ENCODE data around the gene SRMS.

Gene SRMS

GRCh38 chr20:63555661-63556381, 8.3 kb upstream of the SRMS start:
- H3K4me3 ChIP-seq (ENCODE audit: low read depth, low read length), result no peak overlapping the region

GRCh38 chr20:63554361-63555278, 7.1 kb upstream of the SRMS start:
- Histone ChIP-seq H2AFZ (ENCODE audit: low read length, unreplicated experiment) (no peak overlapping the region), H3K4me3 (ENCODE audit: low read depth, low read length) (peak overlapping the region; percentile 70), H3K36me3 (ENCODE audit: insufficient read depth, low read length) (peaks cover 5% of the 10 kb centered on the region; the same call in 1 of the 2 replicates), H3K79me2 (ENCODE audit: control insufficient read depth, insufficient read depth, low read length, unreplicated experiment) (no peaks in the 10 kb centered on the region), H3K27ac (ENCODE audit: low read depth, low read length) (no peak overlapping the region), H3K27me3 (ENCODE audit: insufficient read depth, low read length) (no peaks in the 10 kb centered on the region), H3K4me1 (ENCODE audit: control insufficient read depth, insufficient read depth, low read length, unreplicated experiment) (peaks cover 3% of the 10 kb centered on the region)

More at GRCh38 chr20:63555661-63556381, 8.3 kb upstream of the SRMS start:
- Histone ChIP-seq H2AFZ (ENCODE audit: low read length, unreplicated experiment) (no peak overlapping the region), H3K36me3 (ENCODE audit: insufficient read depth, low read length) (peaks cover 17% of the 10 kb centered on the region), H3K79me2 (ENCODE audit: control insufficient read depth, insufficient read depth, low read length, unreplicated experiment) (no peaks in the 10 kb centered on the region), H3K27ac (ENCODE audit: low read depth, low read length) (no peak overlapping the region), H3K4me1 (ENCODE audit: control insufficient read depth, insufficient read depth, low read length, unreplicated experiment) (peaks cover 3% of the 10 kb centered on the region), H3K27me3 (ENCODE audit: insufficient read depth, low read length) (no peaks in the 10 kb centered on the region)

GRCh38 chr20:63553933-63554290, 6.4 kb upstream of the SRMS start, which contains the start of gene FNDC11:
Gene FNDC11, plus strand, starts transcription at chr20:63554159. Its CDS starts 1,505 bp downstream, at chr20:63555664.
- no peaks in the 10 kb centered on the region for H3K79me2 ChIP-seq (ENCODE audit: control insufficient read depth, insufficient read depth, low read length, unreplicated experiment)
- H3K27me3 ChIP-seq (ENCODE audit: insufficient read depth, low read length), result no peaks in the 10 kb centered on the region
- no peak within 1 kb of the TSS for H3K27ac ChIP-seq (ENCODE audit: low read depth, low read length)
- H3K4me1 ChIP-seq (ENCODE audit: control insufficient read depth, insufficient read depth, low read length, unreplicated experiment), result peaks cover 3% of the 10 kb centered on the region
- peaks cover 5% of the 10 kb centered on the region; the same call in 1 of the 2 replicates for H3K36me3 ChIP-seq (ENCODE audit: insufficient read depth, low read length)
- no peak within 1 kb of the TSS for H2AFZ ChIP-seq (ENCODE audit: low read length, unreplicated experiment)
- peak within 1 kb of the TSS; percentile 70 for H3K4me3 ChIP-seq (ENCODE audit: low read depth, low read length)

GRCh38 chr20:63553251-63553932, 5.8 kb upstream of the SRMS start:
- peaks cover 3% of the 10 kb centered on the region for H3K4me1 ChIP-seq (ENCODE audit: control insufficient read depth, insufficient read depth, low read length, unreplicated experiment)
- no peaks in the 10 kb centered on the region for H3K27me3 ChIP-seq (ENCODE audit: insufficient read depth, low read length)
- H3K27ac ChIP-seq (ENCODE audit: low read depth, low read length), result no peak overlapping the region
- no peaks in the 10 kb centered on the region for H3K79me2 ChIP-seq (ENCODE audit: control insufficient read depth, insufficient read depth, low read length, unreplicated experiment)
- H3K36me3 ChIP-seq (ENCODE audit: insufficient read depth, low read length), result no peaks in the 10 kb centered on the region
- no peak overlapping the region for H2AFZ ChIP-seq (ENCODE audit: low read length, unreplicated experiment)
- H3K4me3 ChIP-seq (ENCODE audit: low read depth, low read length), result peak overlapping the region; percentile 70

- no peaks in the 10 kb centered on the region for H3K79me2 ChIP-seq (ENCODE audit: control insufficient read depth, insufficient read depth, low read length, unreplicated experiment)
- H2AFZ ChIP-seq (ENCODE audit: low read length, unreplicated experiment), result no peak overlapping the region
- no peaks in the 10 kb centered on the region for H3K27me3 ChIP-seq (ENCODE audit: insufficient read depth, low read length)
- no peak overlapping the region for H3K4me3 ChIP-seq (ENCODE audit: low read depth, low read length)
- peaks cover 3% of the 10 kb centered on the region for H3K4me1 ChIP-seq (ENCODE audit: control insufficient read depth, insufficient read depth, low read length, unreplicated experiment)
- no peak overlapping the region for H3K27ac ChIP-seq (ENCODE audit: low read depth, low read length)
- H3K36me3 ChIP-seq (ENCODE audit: insufficient read depth, low read length), result no peaks in the 10 kb centered on the region
These were observed 5.1 kb upstream of the SRMS start for GRCh38 chr20:63552481-63553249.

GRCh38 chr20:63551068-63551467, 3.5 kb upstream of the SRMS start:
- H3K36me3 ChIP-seq (ENCODE audit: insufficient read depth, low read length), result no peaks in the 10 kb centered on the region
- H3K27ac ChIP-seq (ENCODE audit: low read depth, low read length), result no peak overlapping the region
- H3K4me3 ChIP-seq (ENCODE audit: low read depth, low read length), result no peak overlapping the region
- H3K27me3 ChIP-seq (ENCODE audit: insufficient read depth, low read length), result no peaks in the 10 kb centered on the region
- peaks cover 3% of the 10 kb centered on the region for H3K4me1 ChIP-seq (ENCODE audit: control insufficient read depth, insufficient read depth, low read length, unreplicated experiment)
- H2AFZ ChIP-seq (ENCODE audit: low read length, unreplicated experiment), result no peak overlapping the region
- H3K79me2 ChIP-seq (ENCODE audit: control insufficient read depth, insufficient read depth, low read length, unreplicated experiment), result no peaks in the 10 kb centered on the region

- Histone ChIP-seq H3K4me3 (ENCODE audit: low read depth, low read length) (no peak overlapping the region), H3K27me3 (ENCODE audit: insufficient read depth, low read length) (no peaks in the 10 kb centered on the region), H3K4me1 (ENCODE audit: control insufficient read depth, insufficient read depth, low read length, unreplicated experiment) (peaks cover 3% of the 10 kb centered on the region), H2AFZ (ENCODE audit: low read length, unreplicated experiment) (no peak overlapping the region), H3K27ac (ENCODE audit: low read depth, low read length) (no peak overlapping the region), H3K79me2 (ENCODE audit: control insufficient read depth, insufficient read depth, low read length, unreplicated experiment) (no peaks in the 10 kb centered on the region), H3K36me3 (ENCODE audit: insufficient read depth, low read length) (no peaks in the 10 kb centered on the region)
These were observed 2.2 kb upstream of the SRMS start for GRCh38 chr20:63549679-63550282.

- no peak overlapping the region for H2AFZ ChIP-seq (ENCODE audit: low read length, unreplicated experiment)
- H3K4me1 ChIP-seq (ENCODE audit: control insufficient read depth, insufficient read depth, low read length, unreplicated experiment), result peaks cover 3% of the 10 kb centered on the region
- no peak overlapping the region for H3K27ac ChIP-seq (ENCODE audit: low read depth, low read length)
- H3K79me2 ChIP-seq (ENCODE audit: control insufficient read depth, insufficient read depth, low read length, unreplicated experiment), result no peaks in the 10 kb centered on the region
- H3K4me3 ChIP-seq (ENCODE audit: low read depth, low read length), result no peak overlapping the region
- H3K27me3 ChIP-seq (ENCODE audit: insufficient read depth, low read length), result no peaks in the 10 kb centered on the region
- no peaks in the 10 kb centered on the region for H3K36me3 ChIP-seq (ENCODE audit: insufficient read depth, low read length)
These were observed 1.5 kb upstream of the SRMS start for GRCh38 chr20:63549019-63549418.

- Histone ChIP-seq H3K27ac (ENCODE audit: low read depth, low read length) (no peak overlapping the region), H3K36me3 (ENCODE audit: insufficient read depth, low read length) (no peaks in the 10 kb centered on the region), H3K79me2 (ENCODE audit: control insufficient read depth, insufficient read depth, low read length, unreplicated experiment) (no peaks in the 10 kb centered on the region), H3K4me3 (ENCODE audit: low read depth, low read length) (no peak overlapping the region), H2AFZ (ENCODE audit: low read length, unreplicated experiment) (no peak overlapping the region), H3K4me1 (ENCODE audit: control insufficient read depth, insufficient read depth, low read length, unreplicated experiment) (peaks cover 3% of the 10 kb centered on the region), H3K27me3 (ENCODE audit: insufficient read depth, low read length) (no peaks in the 10 kb centered on the region)
These were observed 993 bp upstream of the SRMS start for GRCh38 chr20:63548542-63548941.
